ENCODE results near the gene PRR20C.
"Not testable (repeated sequence)": the region's sequence is repeated elsewhere in the genome, so short reads cannot be mapped to it uniquely, and the experiment has no call there.

Gene PRR20C

DNA sequence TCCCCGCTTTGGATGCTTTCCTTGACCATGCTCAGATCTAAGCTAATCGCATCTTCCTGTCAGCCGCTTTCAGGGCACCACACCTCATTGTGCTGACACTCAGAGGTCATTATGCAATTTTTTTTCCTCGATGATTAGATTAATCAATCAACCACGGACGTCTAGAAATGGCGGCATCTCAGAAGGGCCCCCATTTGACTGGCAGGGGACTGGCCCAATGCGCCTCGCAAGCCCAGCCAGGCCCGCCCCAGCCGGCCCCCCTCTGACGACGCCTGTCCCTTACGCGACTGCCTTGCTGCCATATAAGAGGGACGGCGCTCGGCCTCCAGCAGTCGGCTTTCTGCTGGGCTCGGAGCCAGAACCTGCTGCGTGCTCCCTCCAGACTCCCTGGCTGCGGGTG, at the start of gene PRR20C:
PRR20C (plus strand) TSS at position 301 of the 400 bp plus-strand sequence. CDS start 387 bp downstream, outside the sequence.
- DNase-seq: not testable (repeated sequence)

DNA sequence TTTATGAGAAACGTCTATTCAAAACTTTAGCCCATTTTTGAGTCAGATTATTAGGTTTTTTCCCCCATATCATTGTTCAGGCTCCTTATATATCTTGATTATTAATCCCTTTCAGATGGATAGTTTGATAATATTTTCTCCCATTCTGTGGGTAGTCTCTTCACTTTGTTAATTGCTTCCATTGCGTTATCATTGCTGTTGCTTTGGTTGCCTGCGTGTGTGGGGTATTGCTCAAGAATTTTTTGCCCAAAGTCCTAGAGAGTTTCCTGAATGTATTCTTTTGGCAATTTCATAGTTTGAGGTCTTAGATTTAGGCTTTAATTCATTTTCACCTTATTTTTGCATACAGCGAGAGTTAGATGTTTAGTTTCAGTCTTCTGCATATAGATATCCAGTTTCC, 38.9 kb upstream of the PRR20C start:
- no peak for DNase-seq

DNA sequence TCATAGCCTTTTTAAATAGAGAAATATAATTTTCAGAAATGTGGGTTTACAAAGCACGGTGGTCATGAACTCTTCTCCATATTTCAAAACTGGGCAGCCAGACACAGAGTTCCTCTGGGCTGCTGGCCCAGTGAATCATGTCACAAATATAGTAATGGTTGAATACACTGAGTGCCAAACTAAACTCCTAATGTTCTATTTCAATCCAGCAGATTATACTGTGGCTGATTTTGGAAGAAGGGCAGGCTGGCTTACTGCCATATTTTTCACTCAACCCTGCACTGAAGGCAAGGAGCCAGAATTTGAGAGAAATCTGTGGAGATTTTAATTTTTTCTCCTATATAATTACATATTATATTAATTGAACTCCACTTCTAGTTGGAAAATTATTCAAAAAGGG, 30.2 kb upstream of the PRR20C start:
- DNase-seq: no peak

DNA sequence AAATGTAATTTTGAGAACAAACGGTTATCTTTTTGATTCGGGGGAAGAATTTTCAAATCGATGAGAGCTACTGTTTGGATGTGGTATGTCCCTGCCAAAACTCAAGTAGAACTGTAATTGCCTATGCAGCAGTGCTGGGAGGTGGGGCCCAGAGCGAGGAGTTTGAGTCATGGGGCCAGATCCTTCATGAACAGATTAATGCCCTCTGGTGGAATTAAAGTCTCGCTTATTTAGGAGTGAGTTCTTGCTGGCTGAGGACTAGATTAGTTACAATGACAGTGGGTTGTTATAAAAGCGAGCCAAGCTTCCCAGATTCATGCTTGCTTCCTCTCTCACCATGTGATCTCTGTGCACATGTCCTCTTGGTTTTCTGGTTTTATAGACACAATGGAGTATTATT, 25.0 kb upstream of the PRR20C start:
- DNase-seq: no peak

- no peak for DNase-seq
Observed at GRCh38 chr13:57136093-57136492, 17.8 kb upstream of the PRR20C start.

DNA sequence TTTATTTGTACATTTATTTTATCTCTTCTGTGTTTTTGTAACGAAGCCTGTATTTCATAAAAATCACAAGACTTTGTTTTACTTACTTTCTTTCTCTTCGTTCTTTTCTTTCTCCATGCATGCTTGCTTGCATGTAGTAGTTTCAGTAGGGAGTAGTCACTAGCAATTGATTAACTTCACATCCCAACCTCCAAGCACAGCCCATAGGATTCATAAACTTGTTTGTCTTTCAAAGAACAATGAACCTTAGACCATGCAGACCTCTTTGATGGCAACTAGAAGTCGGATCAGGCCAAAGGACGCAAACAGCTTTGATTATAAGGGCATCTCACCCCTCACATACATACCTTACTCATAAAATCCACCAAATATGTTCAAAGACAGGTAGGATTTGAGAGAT, 16.3 kb upstream of the PRR20C start:
- no peak for DNase-seq

DNA sequence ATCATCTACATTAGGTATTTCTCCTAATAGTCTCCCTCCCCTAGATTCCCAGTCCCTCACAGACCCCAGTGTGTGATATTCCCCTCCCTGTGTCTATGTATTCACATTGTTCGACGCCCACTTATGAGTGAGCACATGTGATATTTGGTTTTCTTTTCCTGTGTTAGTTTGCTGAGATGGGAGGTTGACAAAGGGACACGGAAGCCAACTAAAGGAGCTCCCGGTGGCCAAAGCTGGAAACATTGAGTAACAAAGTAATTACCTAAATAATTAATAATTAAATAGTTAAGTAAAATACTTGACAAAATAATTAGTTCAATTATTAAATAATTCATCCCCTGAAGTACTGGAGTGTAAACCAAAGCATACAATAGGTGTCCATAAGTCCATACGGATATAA, 14.9 kb upstream of the PRR20C start:
- DNase-seq: no peak

DNA sequence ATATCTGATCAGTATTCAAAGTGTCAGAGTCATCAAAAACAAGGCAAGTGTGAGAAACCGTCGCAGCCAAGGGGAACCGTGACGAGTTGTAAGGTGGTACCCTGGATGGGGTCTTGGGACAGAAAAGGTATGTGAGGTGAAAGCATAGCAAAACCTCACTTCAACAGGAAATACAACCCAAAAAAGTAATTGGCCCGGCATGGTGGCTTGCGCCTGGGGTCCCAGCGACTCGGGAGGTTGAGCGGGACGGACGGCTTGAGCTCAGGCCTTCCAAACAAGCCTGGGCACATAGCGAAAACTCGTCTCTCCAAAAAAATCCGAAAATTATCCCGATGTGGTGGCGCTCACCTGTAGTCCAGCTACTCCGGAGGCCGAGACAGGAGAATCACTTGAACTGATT, 14.1 kb upstream of the PRR20C start:
- DNase-seq: not testable (repeated sequence)

- not testable (repeated sequence) for DNase-seq
Observed at GRCh38 chr13:57140235-57140968, 13.5 kb upstream of the PRR20C start, which contains the start of gene PRR20A. Gene PRR20A, plus strand, starts transcription at chr13:57140918. Its CDS starts 387 bp downstream, at chr13:57141305.

GRCh38 chr13:57147188-57147587, 6.7 kb upstream of the PRR20C start, which contains the start of gene PRR20B:
Gene PRR20B, plus strand, starts transcription at chr13:57147488. Its CDS starts 387 bp downstream, at chr13:57147875.
- DNase-seq: not testable (repeated sequence)

DNA sequence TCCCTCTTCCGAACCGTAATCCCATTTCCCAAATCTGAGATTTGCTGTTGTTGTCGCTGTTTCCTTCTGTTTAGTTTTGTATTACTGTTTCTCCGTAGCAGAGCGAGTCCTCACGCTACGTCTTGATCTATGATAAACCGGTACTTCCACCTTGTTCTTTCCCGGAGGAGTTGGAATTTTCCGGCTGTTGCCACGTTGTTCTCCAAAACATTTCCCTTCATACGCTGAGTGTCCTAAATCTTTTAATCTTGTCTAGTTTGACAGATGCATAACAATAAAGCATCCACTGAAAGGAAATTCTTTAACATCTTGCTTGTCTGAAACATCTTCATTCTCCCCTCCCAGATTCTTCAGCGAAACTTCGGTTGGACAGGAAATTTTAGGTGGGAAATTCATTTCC, 5.8 kb upstream of the PRR20C start:
- not testable (repeated sequence) for DNase-seq

- not testable (repeated sequence) for DNase-seq
Observed at GRCh38 chr13:57160332-57160731, 6.5 kb downstream of the PRR20C start, which contains the start of gene PRR20D. Gene PRR20D, plus strand, starts transcription at chr13:57160632. Its CDS starts 387 bp downstream, at chr13:57161019.

- not testable (repeated sequence) for DNase-seq
Observed at GRCh38 chr13:57166897-57167296, 13.0 kb downstream of the PRR20C start, which contains the start of gene PRR20E. Gene PRR20E, plus strand, starts transcription at chr13:57167197. Its CDS starts 387 bp downstream, at chr13:57167584.

DNA sequence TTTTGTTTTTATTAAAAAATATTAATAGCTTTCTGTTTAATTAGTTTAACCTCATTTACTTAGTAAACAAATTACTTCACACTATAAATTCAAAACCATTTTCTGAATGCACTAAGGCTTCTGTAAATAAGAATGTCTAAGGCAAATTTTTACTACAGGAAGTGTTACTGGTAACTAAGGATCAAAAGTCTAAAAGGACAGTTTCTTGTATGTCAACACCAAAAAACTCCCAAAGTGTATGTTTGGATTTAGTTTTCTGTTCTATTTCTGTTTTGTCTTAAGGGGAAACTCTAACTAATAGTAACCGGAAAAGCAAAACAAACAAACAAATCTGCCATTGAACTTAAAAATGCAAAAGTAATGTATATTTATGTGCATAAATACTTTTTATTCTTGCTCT, 37.8 kb downstream of the PRR20C start:
- DNase-seq: no peak
